ENCODE measurements around the gene MSI2.

The MSI2 gene

DNA sequence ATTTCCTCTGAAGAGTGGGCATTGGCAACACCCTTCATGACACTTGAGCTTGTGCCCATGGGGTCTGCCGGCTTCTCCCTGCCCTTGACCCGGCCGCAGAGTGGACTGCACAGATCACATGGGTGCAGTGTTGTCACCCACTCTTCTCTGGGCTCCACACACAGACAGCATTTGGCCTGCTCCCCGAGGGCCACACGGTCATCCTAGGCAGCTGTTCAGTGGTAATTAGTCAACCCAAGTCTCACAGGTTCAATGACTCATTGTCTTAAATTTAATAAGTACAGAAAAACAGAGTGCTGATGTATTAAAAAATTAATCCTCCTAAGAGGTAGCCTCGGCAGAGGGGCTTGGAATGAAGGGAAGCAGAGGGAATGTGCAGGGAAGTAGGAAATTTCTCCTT is 204.8 kb downstream of the MSI2 start:
- no peak for DNase-seq (ENCODE audit: low spot score)

GRCh38 chr17:57462007-57462579 is 205.8 kb downstream of the MSI2 start:
- DNase-seq (ENCODE audit: low spot score) = no peak

GRCh38 chr17:57463103-57463885 is 207.0 kb downstream of the MSI2 start:
- DNase-seq (ENCODE audit: low spot score) = no peak

DNA sequence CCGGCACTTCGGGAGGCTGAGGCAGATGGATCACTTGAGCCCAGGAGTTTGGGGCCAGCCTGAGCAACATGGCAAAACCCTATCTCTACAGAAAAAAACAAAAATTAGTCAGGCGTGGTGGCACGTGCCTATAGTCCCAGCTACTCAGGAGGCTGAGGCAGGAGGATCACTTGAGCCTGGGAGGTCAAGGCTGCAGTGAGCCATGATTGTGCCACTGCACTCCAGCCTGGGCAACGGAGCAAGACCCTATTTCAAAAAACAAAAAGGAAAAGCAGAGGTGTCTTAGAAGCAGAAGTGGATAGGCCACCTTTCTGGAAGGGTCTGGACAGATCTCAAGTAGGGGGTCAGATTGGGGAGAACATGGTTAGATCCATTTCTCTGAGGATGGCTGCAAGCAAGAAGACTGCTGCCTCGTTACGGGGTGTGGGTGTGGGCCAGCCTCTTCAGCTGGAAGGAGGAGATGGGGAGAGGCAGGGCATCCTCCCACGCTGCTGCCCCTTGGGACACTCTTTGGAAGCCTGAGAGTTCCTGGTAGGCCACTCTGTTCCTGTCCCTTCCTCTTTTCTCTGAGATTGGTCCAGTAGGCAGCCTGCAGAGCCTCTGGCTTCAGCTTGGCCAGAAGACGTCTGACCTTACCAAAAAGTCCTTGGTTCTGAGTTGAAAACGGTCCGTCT is 208.0 kb downstream of the MSI2 start:
- no peak for DNase-seq (ENCODE audit: low spot score)

DNA sequence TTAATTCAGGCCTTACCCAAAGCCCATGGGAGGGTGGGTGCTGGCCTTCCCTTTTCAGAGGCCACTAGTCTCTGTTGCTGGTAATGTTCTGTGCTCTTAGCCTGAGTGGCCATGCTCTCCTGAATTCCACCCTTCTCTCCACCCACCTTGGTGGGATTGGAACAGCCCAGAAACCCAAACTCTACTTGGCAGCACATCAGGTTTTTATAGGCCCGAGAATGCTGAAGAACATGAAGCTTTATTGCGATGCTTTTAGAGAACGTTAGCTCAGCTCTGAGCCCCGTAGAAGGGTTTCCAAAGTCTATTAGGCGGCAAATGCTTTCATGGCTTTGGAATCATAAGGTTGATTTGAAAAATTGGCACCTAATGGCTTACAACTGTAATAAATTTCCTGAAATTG is 209.3 kb downstream of the MSI2 start:
- no peak for DNase-seq (ENCODE audit: low spot score)

GRCh38 chr17:57466017-57466471 is 209.7 kb downstream of the MSI2 start:
- DNase-seq (ENCODE audit: low spot score) = no peak

DNA sequence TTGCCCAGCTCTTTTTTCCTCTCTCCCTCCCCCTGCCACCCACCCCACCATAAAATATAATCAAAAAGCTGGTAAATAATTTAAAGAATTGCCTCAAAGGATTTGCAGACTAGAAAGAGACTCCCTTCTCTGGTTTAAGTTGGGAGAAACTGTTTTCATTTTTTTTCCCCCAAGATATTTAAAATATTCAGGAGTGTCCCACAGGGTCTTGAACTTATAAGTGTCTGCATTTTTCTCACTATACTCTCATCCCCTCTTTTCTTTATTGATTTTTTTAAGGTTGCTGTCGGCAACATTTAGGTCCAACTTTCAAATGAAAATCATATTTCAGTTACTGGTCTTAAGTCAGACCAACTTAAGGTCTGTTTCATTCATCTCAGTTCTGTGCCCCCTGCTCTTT is 210.2 kb downstream of the MSI2 start:
- DNase-seq (ENCODE audit: low spot score) = no peak

- no peak for DNase-seq (ENCODE audit: low spot score)
Measured at GRCh38 chr17:57467226-57467625, 210.9 kb downstream of the MSI2 start.

DNA sequence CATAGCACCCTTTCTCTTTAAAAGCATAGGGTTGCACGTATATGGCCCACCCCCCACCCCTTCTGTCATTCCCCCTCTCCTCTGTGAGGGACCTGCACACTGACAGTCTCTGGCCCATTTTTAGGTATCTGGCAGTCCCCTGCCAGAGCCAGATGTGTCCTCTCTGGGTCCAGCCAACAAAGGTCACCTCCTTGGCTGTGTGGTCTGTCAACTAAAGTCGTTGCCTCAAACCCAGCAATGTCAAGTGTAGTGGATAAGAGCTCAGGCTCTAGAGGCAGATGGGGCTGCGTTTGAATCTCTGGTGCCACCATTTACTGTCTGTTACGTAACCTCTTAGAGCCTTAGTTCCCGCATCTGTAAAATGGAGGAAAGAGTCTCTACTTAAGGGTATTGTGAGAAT is 211.5 kb downstream of the MSI2 start:
- DNase-seq (ENCODE audit: low spot score) = no peak

DNA sequence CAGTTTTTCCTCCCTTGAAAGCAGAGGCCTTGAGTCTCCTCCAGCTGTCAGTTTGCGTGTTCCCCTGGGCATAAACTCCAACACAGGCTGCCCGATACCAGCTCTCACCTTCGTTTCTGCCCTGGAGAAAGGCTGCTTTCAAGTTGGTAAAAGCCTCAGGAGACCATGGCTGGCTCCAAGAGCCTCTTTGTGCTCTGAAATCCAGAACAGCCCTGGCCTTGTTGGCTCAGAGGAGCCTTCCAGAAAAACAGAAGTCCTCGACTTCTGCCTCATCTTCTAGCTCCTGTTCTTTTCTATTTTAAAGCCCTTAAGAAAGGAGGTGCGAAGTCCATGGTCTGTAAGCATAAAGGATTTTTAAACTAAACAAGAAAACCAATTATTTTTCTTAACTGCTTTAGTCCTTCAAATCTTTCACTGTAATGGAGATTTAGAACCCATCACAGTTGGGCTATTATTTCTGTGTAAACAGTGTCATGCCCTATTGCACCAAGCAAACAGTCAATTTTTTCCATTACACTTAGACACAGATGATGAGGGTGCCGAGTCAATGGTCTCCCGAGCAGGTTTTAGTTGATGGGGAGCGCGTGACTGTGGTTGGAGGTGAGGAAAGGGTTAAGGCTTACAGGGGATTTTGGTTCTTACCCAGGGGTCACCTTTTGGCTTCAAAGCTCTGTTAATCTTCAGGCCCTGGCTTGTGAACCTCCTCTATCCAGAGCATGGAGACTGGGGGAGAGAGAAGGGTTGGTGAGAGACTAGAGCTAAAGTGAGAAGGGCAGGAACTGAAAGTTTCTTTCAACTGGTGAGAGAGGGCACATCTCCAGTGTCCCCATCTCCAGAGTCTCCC is 212.8 kb downstream of the MSI2 start:
- no peak for DNase-seq (ENCODE audit: low spot score)

DNA sequence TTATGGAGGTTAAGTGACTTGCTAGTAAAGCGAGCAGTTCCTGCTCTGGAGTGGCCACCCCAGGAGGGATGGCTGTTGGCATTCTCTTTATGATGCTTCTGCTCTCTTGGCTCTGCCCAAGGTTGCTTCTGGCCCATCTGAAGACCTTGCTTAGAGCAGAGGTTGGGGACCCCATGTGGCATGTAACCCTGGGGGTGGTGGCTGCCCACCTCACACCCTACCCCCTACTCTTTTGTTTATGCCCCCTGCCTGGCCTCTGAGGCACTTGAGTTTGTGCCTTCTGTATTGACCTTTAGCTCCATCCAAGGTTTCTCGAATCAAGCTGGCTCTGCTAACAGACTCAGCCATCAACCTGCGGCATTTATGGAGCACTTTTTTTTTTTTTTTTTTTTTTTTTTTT is 214.6 kb downstream of the MSI2 start:
- DNase-seq (ENCODE audit: low spot score) = no peak

- no peak for DNase-seq (ENCODE audit: low spot score)
Measured at GRCh38 chr17:57471868-57472368, 215.6 kb downstream of the MSI2 start.

GRCh38 chr17:57475796-57476195 is 219.5 kb downstream of the MSI2 start:
- peak; percentile 91 for DNase-seq (ENCODE audit: low spot score)

GRCh38 chr17:57477522-57478362 is 221.4 kb downstream of the MSI2 start:
- DNase-seq (ENCODE audit: low spot score) = no peak

DNA sequence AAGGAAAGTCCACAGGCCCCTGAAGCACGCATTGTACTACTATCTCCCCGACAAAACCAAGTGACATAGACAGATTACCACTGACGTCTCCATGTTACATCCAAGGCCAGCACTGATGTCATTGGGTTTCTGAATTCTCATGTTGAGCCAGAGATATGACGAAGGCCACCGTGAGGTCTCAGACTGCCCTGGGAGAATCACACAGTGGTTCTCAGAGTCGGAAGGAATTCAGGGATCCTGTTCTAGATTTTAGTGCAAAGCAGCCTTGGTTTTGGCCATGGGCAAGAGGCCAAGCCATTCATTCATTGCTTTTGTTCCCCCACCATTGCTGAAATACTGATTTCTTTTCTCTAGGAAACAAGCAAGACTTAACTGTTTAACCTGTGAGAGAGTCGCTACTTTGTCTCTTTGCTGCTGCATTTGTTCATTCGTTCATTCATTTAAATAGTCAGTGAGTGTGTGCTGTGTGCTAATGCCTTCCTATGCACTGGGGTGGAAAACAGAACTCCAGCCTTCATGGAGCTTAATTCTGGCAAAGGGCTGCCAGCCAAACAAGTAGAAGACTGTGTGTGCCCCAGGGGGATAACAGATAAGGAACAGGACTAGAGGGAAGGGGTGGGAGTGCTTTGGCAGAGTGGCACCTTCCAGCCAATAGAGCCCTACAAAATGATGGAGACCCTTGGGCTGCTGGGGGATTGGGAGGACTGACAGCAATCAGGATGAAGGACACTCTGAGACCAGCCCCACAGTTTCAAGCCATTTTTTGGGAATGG is 222.3 kb downstream of the MSI2 start:
- DNase-seq (ENCODE audit: low spot score) = no peak

DNA sequence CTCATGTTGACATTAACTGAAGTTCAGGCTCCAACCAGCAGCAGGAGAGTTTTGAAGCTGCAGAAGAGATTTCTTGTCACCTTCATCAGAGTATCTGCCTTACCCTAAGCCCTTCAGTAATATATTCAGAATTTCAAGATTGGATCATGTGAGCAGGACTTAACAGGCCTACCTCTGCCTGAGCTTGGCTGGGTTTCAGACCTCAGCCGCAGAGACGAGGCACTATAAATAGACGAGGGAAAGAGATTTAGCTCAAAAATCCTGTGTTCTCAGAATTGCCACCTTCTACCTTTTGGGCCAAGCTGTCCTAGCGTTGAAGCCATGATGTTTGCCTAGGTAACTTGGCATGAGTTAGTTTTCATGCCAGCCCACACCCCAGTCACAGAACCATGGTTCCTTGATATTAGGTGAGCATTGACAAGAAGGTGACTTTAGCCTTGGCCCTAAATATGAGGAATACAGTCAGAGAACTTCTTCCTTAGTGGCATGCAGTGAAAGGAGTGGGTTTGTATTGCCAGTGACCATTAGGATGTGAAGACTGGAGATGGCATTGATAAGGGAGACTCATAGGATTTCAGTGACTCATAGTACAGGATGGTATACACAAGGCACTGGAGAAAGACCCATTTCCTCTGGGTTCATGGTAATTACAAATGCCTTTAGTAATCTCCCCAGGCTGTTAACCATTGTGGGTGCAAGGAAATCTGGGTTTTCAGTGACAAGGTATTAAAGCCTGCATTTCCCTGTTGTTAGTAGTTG is 224.3 kb downstream of the MSI2 start:
- no peak for DNase-seq (ENCODE audit: low spot score)

- no peak for DNase-seq (ENCODE audit: low spot score)
Measured at GRCh38 chr17:57481910-57482391, 225.6 kb downstream of the MSI2 start.

DNA sequence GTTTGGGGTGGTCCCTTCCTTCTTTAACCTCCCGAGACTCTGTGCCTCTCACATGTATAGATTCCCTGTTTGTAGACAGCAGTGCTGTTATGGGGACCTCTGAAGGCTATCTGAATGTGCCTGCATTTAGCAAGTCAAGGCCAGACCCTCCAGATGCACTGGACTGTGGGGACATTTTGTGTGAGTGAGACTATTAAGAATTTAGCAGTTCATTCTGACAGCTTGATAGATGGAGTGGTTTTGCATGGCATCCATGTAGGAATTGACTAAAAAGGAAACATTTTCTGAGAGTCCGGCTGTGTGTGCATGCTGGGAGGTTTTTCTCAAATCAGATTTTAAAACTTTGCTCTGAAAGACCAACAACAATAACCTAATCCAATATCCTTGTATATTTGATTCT is 226.3 kb downstream of the MSI2 start:
- no peak for DNase-seq (ENCODE audit: low spot score)

DNA sequence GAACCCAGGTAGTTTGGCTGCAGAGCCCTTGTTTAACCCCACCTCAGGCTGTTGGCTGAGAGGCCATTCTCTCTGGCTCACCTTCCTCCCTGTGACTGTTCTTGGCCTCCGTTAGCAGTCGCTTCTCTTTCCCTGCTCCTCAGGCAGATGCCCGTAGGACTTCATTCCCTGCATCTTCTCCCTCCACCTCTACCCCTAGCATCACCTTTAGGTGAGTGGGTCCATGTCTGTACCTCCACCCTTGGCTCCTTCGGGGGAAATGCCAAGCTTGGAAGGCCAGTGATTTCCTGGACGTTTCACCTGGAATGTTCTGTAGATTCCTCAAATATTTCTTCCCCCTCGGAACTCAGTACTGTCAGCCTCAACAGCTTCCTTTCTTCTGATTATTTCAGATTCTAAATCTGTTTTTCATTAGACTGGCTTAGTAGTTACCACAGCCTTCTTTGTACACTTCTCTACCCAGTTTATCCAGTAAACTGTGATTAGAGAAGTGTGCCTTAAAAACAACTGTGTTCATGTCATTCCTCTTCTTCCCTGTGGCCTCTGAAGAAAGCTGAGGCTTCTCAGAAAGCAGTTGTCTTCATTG is 227.9 kb downstream of the MSI2 start:
- DNase-seq (ENCODE audit: low spot score) = no peak
